Esophagus muscularis mucosa (tissue), 4 donors: ENCODE data around the gene MFF. TPM values are rescaled to one million over a fixed set of nuclear protein-coding genes. Genes with fewer than 3 reads are reported as not detected.

ENCODE experiments used
- DNase-seq: peaks from one replicate; pipeline ENCODE4 v3.0.0-alpha.2; 2017; ENCODE audit errors: extremely low spot score
- H3K27ac ChIP-seq, 4 donors: fragments of 200-600 bp; sonication (generic); replicated peaks in 1 of 4; 1 replicate in 3 of 4; 2 replicates in 1 of 4; pipeline ENCODE4 v1.5.1; 2016 to 2019; ENCODE audit warnings: mild to moderate bottlenecking in 1 of 4
- H3K27me3 ChIP-seq, 4 donors: fragments of 200-600 bp; sonication (generic); one replicate each; pipeline versions ENCODE4 v1.5.1 to v1.6.0; 2016 to 2019
- H3K36me3 ChIP-seq, 4 donors: fragments of 200-600 bp; sonication (generic); one replicate each; pipeline ENCODE4 v1.5.1; 2016 to 2019
- H3K4me1 ChIP-seq, 4 donors: fragments of 200-600 bp; sonication (generic); one replicate each; pipeline ENCODE4 v1.5.1; 2016 to 2019
- H3K4me3 ChIP-seq, 4 donors: fragments of 200-600 bp; sonication (generic); 1 replicate in 2 of 4; 2 replicates in 2 of 4; pipeline ENCODE4 v1.5.1; 2016 to 2019; ENCODE audit warnings: mild to moderate bottlenecking in 4 of 4, moderate library complexity in 1 of 4
- H3K9me3 ChIP-seq, 4 donors: fragments of 200-600 bp; sonication (generic); 1 replicate in 3 of 4; 2 replicates in 1 of 4; pipeline ENCODE4 v1.5.1; 2016 to 2019
- CTCF ChIP-seq, 3 experiments: fragments of 200-600 bp in 2 of 3; fragments of 450-650 bp in 1 of 3; sonication (generic) in 2 of 3; IDR thresholded peaks; one replicate each; pipeline ENCODE4 v1.5.1; 2017 to 2019; ENCODE audit warnings: antibody characterized with exemption in 3 of 3, mild to moderate bottlenecking in 2 of 3, moderate library complexity in 1 of 3
- EP300 ChIP-seq: sonication (generic); formaldehyde crosslinking; IDR thresholded peaks from one replicate; pipeline ENCODE4 v1.6.1; 2017; ENCODE audit warnings: antibody characterized with exemption
- POLR2A ChIP-seq: fragments of 450-650 bp; IDR thresholded peaks from one replicate; pipeline ENCODE4 v1.6.1; 2017; ENCODE audit warnings: antibody characterized with exemption, moderate library complexity, mild to moderate bottlenecking, low read depth
- POLR2AphosphoS5 ChIP-seq, 2 donors: sonication (generic); formaldehyde crosslinking; IDR thresholded peaks; one replicate each; pipeline ENCODE4 v1.6.1; 2017; ENCODE audit warnings: antibody characterized with exemption in 2 of 2
- WGBS: methylation state at CpG from one replicate; pipeline ENCODE4 v1.1.5; 2018; 5-methylcytosine and 5-hydroxymethylcytosine counted together
- intact Hi-C: fragments of 100-400 bp; cut with DNase I; formaldehyde crosslinking; loops from one replicate; pipeline ENCODE4 v1.15.1; 2023
- total RNA-seq, 4 donors: library from RNA; depleted of rRNA; stranded (reverse); fragments of >200 nt; gene quantifications; one replicate each; pipeline versions ENCODE4 v1.1.0 to v1.2.1, GENCODE V29; 2016

Gene MFF
- total RNA-seq, 4 donors from 2014 or later: 117 to 135 (median 125) TPM

DNA sequence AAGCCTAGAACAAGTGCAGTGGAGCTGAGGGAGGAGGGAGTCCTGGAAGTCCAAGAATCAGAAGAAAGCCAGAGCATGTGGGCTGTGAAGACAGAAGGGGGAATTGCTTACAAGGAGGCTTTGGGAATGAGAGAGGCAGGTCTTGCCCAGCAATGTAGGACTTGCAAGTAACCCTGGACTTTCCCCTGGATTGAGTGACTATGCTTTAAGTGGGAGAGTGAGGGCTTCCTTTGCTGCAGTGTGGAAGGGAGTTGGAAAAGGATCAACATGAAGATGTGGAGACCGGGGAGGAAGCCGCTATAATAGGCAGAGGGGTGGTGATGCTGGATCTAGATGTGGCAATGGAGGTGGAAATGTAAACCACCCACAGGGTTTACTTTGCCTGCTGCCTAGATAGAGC lies 76.5 kb downstream of the MFF start:
- Histone ChIP-seq H3K9me3 (no peaks in the 10 kb centered on the region), H3K27ac (no peak overlapping the region), H3K4me3 (no peak overlapping the region), H3K36me3 (no peaks in the 10 kb centered on the region), H3K4me1 (peaks cover 8 to 11% (median 10%) of the 10 kb centered on the region in 4 donors), H3K27me3 (peaks cover 0 to 4% (median 0%) of the 10 kb centered on the region in 4 donors)
- TF ChIP-seq CTCF (IDR thresholded peaks at IDR 0.05) (no peak), POLR2A (no peak), POLR2AphosphoS5 (IDR thresholded peaks at IDR 0.05) (no peak), EP300 (no peak)
- WGBS: 76% methylated on average over 2 of the region's 2 CpGs
- intact Hi-C loops: loop anchor here (5.0 kb wide), 1 partner anchor 256 kb away; no protein-coding TSS in a partner anchor
- DNase-seq: no peak

- no peak overlapping the region for H3K4me3 ChIP-seq
- H3K9me3 ChIP-seq: no peaks in the 10 kb centered on the region
- H3K4me1 ChIP-seq: peaks cover 15 to 17% (median 16%) of the 10 kb centered on the region in 4 donors
- no peaks in the 10 kb centered on the region for H3K36me3 ChIP-seq
- DNase-seq: no peak
- intact Hi-C loops: loop anchor here (5.0 kb wide), 1 partner anchor 255 kb away; no protein-coding TSS in a partner anchor
- H3K27ac ChIP-seq: no peak overlapping the region
- peaks cover 0 to 4% (median 0%) of the 10 kb centered on the region in 4 donors for H3K27me3 ChIP-seq
- no peak for TF ChIP-seq POLR2AphosphoS5 (IDR thresholded peaks at IDR 0.05)
- no peak for TF ChIP-seq CTCF (IDR thresholded peaks at IDR 0.05)
- no peak for TF ChIP-seq EP300
- no peak for TF ChIP-seq POLR2A
Observed at GRCh38 chr2:227402321-227402720, 77.3 kb downstream of the MFF start.

- no peak for DNase-seq
- intact Hi-C loops: loop anchor here (5.0 kb wide), 1 partner anchor 254 kb away; no protein-coding TSS in a partner anchor
- TF ChIP-seq POLR2AphosphoS5 (IDR thresholded peaks at IDR 0.05) (no peak), EP300 (no peak), CTCF (IDR thresholded peaks at IDR 0.05) (no peak), POLR2A (no peak)
- H3K4me3 ChIP-seq: no peak overlapping the region
- no peaks in the 10 kb centered on the region for H3K36me3 ChIP-seq
- 65% methylated on average over 4 of the region's 4 CpGs for WGBS
- H3K9me3 ChIP-seq: no peaks in the 10 kb centered on the region
- no peak overlapping the region for H3K27ac ChIP-seq
- peaks cover 15 to 17% (median 16%) of the 10 kb centered on the region in 4 donors for H3K4me1 ChIP-seq
- peaks cover 0 to 4% (median 0%) of the 10 kb centered on the region in 4 donors for H3K27me3 ChIP-seq
Observed at GRCh38 chr2:227402959-227403358, 77.9 kb downstream of the MFF start.

DNA sequence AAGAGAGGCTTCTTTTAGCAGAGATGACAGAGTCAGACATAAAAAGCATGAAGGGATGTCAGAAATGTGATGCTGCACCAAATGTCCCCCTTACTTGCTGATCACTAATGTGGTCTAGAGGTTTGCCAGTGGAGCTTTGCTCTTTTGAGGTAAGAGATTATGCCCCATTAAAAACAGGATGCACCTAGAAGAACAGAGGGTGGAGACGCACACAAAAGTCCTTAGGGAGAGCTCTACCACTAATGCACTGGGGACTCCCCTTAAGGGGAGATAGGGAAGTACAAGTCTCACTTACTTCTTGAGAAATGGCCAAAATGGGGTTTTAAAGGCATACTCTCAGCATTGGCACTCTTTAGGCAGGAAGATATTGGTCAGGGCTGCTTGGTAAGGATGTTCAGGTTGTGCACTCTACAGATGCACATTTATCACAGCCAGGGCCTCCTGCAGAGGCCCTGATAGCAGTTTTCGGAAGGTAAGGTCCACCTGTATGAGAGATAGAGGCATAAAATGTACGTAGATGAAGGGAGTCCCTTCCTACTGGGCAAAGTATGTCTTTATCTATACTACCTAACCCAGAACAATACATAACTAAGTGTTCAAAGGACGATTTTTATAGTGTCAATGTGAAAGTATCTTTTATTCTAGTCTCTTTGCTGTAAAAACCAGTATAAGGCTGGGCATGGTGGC lies 79.7 kb downstream of the MFF start:
- TF ChIP-seq POLR2A: no peak
- no peak for TF ChIP-seq POLR2AphosphoS5 (IDR thresholded peaks at IDR 0.05)
- no peak for TF ChIP-seq EP300
- no peak for DNase-seq
- Histone ChIP-seq H3K4me1 (peaks cover 15 to 17% (median 16%) of the 10 kb centered on the region in 4 donors), H3K4me3 (no peak overlapping the region), H3K27ac (no peak overlapping the region), H3K27me3 (peaks cover 0 to 4% (median 0%) of the 10 kb centered on the region in 4 donors), H3K9me3 (no peaks in the 10 kb centered on the region), H3K36me3 (no peaks in the 10 kb centered on the region)
- intact Hi-C loops: loop anchor here (5.0 kb wide), 3 partner anchors 68 to 363 kb away; partner anchors contain the start of gene AGFG1
- 90% methylated on average over 4 of the region's 4 CpGs for WGBS

GRCh38 chr2:227406177-227407031 lies 81.4 kb downstream of the MFF start:
- Histone ChIP-seq H3K27me3 (peaks cover 0 to 4% (median 0%) of the 10 kb centered on the region in 4 donors), H3K9me3 (no peaks in the 10 kb centered on the region), H3K27ac (peak overlapping the region; percentile 58 to 72 (median 70)), H3K4me3 (peak overlapping the region in 1 of 4 donors; percentile 6), H3K36me3 (no peaks in the 10 kb centered on the region), H3K4me1 (peaks cover 15 to 17% (median 16%) of the 10 kb centered on the region in 4 donors)
- DNase-seq: no peak
- TF ChIP-seq EP300 (no peak), CTCF (IDR thresholded peaks at IDR 0.05) (peak; percentile 62 to 65 (median 62)), POLR2A (no peak), POLR2AphosphoS5 (IDR thresholded peaks at IDR 0.05) (peak; percentile 68 to 71)
- intact Hi-C loops: loop anchor here (5.0 kb wide), 2 partner anchors 66 to 361 kb away; partner anchors contain the start of gene AGFG1
- 0% methylated on average over 7 of the region's 7 CpGs for whole genome bisulfite sequencing
